Rectal smooth muscle tissue (tissue), 1 donor: ENCODE results near the gene MYO1B.

Source experiments
- H3K27ac ChIP-seq: one replicate; pipeline ENCODE4 v1.7.0; 2013; ENCODE audit warnings: low read depth, low read length, inconsistent platforms
- H3K27me3 ChIP-seq: one replicate; pipeline ENCODE4 v1.7.0; 2013; ENCODE audit warnings: low read length; ENCODE audit not compliant: control insufficient read depth, insufficient read depth
- H3K36me3 ChIP-seq: one replicate; pipeline ENCODE4 v1.7.0; 2013; ENCODE audit warnings: low read length; ENCODE audit not compliant: control insufficient read depth, insufficient read depth
- H3K4me1 ChIP-seq: one replicate; pipeline ENCODE4 v1.7.0; 2013; ENCODE audit warnings: low read length; ENCODE audit not compliant: control insufficient read depth, insufficient read depth
- H3K4me3 ChIP-seq: one replicate; pipeline ENCODE4 v1.7.0; 2013; ENCODE audit warnings: low read length
- H3K9ac ChIP-seq: one replicate; pipeline ENCODE4 v1.7.0; 2013; ENCODE audit warnings: low read length

Gene MYO1B

DNA sequence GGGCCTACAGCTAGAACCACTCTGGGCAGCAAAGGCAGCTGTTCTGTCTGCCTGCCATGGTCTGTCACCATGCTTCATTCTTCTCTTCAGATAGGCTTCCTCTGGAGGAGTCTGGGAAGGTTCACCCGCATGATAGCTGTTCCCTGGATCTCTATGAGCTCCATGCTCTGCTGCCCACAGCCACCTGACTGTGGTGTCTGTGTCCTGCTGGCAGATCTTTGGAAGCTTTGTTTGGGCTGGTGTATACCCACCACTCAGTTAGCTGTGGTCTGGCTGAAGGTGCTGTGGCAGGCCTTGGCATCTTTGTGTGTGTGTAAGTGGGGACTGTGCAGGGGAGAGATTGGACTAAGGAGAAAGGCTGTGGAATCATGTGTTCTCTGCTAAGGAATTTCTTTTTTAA lies 23.4 kb downstream of the MYO1B start:
- no peaks in the 10 kb centered on the region for H3K36me3 ChIP-seq
- H3K4me3 ChIP-seq: no peak overlapping the region
- H3K4me1 ChIP-seq: no peaks in the 10 kb centered on the region
- no peaks in the 10 kb centered on the region for H3K27me3 ChIP-seq
- no peak overlapping the region for H3K27ac ChIP-seq
- no peak overlapping the region for H3K9ac ChIP-seq

DNA sequence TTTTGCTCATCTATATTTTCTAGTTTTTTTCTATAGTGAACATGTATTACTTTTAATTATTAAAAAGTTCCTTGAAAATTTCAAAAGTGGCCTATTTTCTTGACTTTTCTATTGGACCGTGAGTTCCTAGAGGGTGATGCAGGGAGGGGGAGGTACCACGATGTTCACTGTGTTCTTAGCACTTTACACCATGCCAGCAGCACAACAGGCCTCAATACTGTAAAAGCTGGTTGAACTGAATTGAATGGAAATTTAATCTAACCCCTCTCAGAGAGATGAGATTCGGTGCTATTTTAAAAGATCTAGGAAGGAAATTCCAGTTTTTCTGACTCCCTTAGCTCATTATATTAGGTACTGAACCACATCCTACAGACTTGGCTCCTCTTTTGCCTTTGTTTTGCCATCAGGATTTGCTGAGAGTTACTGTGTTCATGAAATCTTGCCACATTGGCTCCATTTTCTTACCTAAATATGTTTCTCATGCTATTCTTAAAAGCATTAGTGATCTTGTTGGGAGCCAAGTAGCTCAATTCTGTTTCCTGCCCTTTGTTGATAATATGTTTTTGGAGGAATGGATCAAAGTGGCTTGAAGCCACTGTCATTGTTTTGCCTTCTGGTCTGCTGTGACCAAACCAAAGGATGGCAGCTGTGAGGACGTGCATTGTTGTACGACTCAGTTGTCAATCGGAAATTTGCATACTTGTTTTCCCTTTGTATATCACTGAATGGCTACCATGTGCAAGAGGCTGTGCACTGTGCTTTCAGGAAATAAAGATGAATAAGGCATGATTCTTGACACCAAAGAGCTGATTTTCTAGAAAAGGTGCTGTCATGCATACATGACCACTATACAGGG lies 25.3 kb downstream of the MYO1B start:
- Histone ChIP-seq H3K27me3 (no peaks in the 10 kb centered on the region), H3K36me3 (no peaks in the 10 kb centered on the region), H3K4me3 (no peak overlapping the region), H3K9ac (no peak overlapping the region), H3K4me1 (no peaks in the 10 kb centered on the region), H3K27ac (no peak overlapping the region)

DNA sequence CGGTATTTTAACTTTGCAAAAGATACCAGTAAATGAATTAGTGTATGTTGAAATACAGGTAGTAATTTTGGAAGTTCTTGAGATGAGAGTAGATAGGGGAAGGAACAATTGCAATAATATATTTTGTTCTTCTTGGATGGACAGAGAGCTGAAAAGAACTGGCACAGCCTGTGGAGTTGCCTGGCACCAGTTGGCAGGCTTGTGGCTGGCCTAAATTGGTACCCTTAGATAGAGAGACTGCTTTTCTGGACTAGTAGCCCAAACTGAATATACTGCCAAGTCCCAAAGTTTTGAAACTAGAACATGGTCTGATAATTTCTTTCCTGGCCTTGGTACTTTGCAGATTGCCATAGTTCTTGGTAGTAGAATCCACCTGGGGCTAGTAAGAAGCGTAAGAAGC lies 26.9 kb downstream of the MYO1B start:
- H3K27ac ChIP-seq: no peak overlapping the region
- H3K36me3 ChIP-seq: no peaks in the 10 kb centered on the region
- no peak overlapping the region for H3K4me3 ChIP-seq
- H3K9ac ChIP-seq: no peak overlapping the region
- H3K27me3 ChIP-seq: no peaks in the 10 kb centered on the region
- H3K4me1 ChIP-seq: no peaks in the 10 kb centered on the region

DNA sequence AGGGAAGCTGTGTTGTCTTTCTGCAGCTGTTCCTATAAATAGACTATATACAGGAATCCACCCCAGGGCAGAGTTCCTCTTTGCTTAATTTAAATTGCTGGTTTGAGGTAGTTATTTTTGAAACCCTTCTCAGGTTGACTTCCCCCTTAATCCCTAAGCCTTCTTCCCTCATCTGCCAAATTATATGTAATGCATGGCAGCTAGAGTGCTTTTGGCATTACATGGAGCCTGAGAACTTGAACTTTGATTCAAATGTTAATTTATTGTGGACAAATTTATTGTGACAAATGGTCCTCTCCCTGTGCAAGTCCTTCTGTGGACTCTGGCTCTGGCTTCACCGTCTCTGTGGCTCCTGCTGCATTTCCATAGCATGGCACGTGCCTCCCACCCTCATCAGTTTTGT lies 29.2 kb downstream of the MYO1B start:
- Histone ChIP-seq H3K9ac (no peak overlapping the region), H3K36me3 (no peaks in the 10 kb centered on the region)

DNA sequence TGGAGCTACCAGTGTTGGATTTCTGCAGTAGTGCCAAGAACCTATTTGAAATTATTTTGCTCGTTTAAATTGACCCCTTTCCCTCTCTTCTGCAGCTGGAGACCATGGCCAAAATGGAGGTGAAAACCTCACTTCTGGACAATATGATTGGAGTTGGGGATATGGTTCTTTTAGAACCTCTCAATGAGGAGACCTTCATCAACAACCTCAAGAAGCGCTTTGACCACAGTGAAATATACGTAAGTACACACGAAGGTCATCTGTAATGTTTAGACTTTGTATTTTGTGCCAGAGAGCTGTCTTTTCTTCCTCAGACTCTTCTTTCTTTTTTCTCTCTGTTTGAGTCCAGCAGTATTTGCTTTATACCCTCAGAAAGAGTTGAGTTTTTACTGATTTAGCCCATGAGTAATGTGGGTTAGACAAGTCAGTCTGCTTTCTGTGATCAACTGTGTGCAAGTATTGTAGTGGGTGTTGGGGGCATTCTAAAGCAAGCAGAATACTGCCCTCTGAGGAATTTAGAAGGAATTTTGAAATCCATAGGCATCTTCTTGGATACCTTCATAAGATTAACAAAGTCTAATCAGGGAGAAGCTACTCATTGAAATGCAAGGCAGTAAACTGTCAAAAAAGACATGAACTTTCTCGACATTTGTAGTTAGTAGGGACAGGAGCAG lies 31.7 kb downstream of the MYO1B start:
- Histone ChIP-seq H3K27me3 (no peaks in the 10 kb centered on the region), H3K27ac (no peak overlapping the region), H3K9ac (no peak overlapping the region), H3K4me1 (no peaks in the 10 kb centered on the region), H3K4me3 (no peak overlapping the region), H3K36me3 (no peaks in the 10 kb centered on the region)

More for the DNA sequence above, 29.2 kb downstream of the MYO1B start:
- no peaks in the 10 kb centered on the region for H3K4me1 ChIP-seq
- H3K27ac ChIP-seq: no peak overlapping the region
- no peak overlapping the region for H3K4me3 ChIP-seq
- H3K27me3 ChIP-seq: no peaks in the 10 kb centered on the region

DNA sequence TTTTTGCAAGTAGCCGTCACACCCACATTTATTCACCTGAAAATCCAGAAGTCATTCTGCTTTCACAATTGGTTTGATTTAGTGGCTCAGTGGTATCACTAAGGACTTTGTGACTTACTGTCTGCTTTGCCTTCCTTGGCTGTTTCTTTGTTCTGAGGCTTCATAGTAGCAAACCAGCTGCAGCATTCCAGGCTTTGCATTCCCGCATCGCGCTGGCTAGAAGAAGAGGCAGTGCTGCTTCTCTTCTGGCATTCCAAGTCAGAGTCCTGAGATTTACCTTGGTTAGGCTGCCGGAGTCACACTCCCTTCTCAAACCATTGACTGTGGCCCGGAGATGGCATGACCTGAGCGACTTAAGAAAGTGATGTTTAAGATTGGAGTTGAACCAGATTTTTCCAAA lies 35.1 kb downstream of the MYO1B start:
- Histone ChIP-seq H3K4me3 (no peak overlapping the region), H3K36me3 (no peaks in the 10 kb centered on the region), H3K27me3 (no peaks in the 10 kb centered on the region), H3K27ac (no peak overlapping the region), H3K4me1 (no peaks in the 10 kb centered on the region), H3K9ac (no peak overlapping the region)

DNA sequence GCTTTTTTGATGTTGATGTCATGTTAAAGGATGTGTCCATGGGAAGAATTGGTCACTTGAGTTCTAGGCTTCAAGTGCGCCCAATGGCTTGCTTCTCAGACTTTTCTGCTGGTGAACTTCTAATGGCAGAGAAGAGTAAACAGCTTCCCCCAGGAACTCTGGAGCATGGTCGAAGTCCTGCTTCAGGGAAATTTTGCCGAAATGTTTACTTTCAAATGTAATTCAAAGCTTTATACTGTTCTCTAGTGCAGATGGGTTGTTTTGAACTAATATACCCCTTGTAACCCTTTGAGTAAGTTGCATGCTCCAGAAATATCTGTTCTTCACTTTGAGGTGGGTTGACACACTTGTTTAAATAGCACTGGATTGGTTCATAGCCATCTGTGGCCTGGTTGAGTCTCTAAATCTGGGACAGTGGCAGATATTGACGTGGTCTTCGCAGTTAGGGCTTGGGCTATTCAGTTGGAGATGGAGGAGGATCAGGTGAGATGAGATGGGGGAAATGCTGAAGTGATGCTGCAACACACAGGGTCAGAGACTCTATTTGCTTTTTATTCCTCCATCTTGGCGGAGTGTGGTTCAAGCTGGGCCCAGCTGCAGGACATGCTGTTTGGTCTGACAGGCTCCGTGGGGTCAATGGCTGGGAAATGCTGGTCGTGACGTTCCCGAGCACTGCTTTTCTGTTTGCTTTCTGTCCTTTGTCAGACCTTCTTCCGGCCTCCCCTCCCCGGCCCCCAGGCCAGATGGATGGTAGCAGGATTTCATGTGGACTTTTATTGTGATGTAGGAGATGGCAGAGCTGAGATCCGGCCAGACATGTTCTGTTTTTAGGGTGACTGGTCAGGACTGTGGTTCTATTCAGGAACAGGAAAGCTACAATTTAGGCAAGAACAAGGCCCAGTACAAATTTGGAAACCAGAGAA lies 35.9 kb downstream of the MYO1B start:
- Histone ChIP-seq H3K9ac (no peak overlapping the region), H3K4me3 (no peak overlapping the region), H3K36me3 (no peaks in the 10 kb centered on the region), H3K27me3 (no peaks in the 10 kb centered on the region), H3K27ac (no peak overlapping the region), H3K4me1 (no peaks in the 10 kb centered on the region)

DNA sequence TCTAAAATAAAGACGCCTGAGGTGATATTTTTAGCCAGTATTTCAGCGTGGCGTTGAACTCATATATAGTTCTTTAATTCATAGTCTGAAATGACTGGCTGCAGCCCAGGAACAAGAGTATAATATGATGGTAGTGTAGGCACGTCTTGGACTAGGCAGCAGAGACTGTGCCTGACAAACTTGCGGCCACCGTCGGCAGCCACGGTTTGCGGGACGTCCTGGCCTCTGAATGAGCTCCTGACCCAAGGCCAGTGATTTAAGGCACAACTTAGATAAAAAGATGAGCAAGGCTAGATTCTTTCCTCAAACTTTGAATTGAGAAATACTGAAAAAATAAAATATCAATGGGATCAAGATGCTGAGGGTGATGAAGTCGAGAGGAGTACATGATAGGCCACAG lies 40.0 kb downstream of the MYO1B start:
- H3K9ac ChIP-seq: no peak overlapping the region
- H3K36me3 ChIP-seq: no peaks in the 10 kb centered on the region
- H3K27me3 ChIP-seq: no peaks in the 10 kb centered on the region
- H3K4me3 ChIP-seq: no peak overlapping the region
- H3K27ac ChIP-seq: no peak overlapping the region
- H3K4me1 ChIP-seq: no peaks in the 10 kb centered on the region

DNA sequence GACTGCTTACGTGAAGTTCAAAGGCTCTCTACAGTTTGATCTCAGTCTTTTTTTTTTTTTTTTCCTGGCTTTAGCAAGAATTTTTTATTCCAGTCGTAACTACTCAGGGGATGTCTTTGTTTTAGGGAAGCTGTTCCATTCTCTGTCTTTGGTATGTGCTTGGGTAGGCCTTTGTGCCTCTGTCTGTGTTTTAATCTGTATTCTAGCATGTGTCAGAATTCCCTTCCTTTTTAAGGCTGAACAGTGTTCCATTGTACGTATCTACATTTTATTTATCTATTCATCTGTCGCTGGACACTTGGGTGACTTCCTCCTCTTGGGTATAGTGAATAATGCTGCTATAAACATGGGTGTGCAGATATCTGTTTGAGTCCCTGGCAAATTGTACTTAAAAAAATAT lies 42.6 kb downstream of the MYO1B start:
- H3K27me3 ChIP-seq: no peaks in the 10 kb centered on the region
- H3K27ac ChIP-seq: no peak overlapping the region
- no peaks in the 10 kb centered on the region for H3K4me1 ChIP-seq
- H3K9ac ChIP-seq: no peak overlapping the region
- no peak overlapping the region for H3K4me3 ChIP-seq
- H3K36me3 ChIP-seq: no peaks in the 10 kb centered on the region

DNA sequence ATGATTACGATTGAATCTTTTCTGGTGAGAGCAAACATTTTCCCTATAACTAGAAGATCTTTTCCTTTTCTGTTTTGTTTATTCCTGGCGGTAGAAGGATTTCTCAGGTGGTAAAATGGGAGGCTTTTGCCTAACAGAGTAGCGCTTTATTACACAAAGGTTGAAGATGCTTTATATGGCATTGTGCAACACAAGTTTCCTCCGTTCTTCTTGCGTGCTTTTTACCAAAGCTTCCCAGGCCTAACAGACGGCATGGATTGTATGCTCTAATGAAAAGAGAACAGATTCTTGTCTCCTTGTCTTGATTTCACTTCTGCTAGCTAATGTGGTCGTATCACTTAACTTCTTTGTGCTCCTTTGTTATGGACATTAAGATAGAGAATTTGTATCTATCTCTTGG lies 43.8 kb downstream of the MYO1B start:
- no peaks in the 10 kb centered on the region for H3K4me1 ChIP-seq
- no peaks in the 10 kb centered on the region for H3K27me3 ChIP-seq
- no peak overlapping the region for H3K9ac ChIP-seq
- H3K36me3 ChIP-seq: no peaks in the 10 kb centered on the region
- no peak overlapping the region for H3K4me3 ChIP-seq
- H3K27ac ChIP-seq: no peak overlapping the region

DNA sequence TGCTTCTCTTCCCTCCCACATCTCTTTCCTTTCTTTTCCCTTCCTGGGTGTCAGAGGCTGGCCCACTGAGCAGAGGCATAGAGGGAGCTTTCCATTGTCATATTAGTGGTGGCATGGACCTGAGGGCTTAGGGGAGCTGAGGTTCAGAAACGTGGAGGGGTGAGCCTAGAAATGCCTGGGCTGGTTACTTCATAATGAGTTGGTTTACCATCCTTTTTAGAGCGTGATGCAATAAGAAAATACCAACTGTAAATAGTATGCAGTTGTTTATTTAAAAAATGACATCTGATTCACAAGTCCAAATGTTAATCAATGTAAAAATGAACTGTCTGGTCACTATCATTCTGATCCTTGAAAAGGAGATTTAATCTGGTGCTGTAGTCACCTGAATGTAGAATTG lies 46.3 kb downstream of the MYO1B start:
- H3K27ac ChIP-seq: no peak overlapping the region
- H3K27me3 ChIP-seq: no peaks in the 10 kb centered on the region
- H3K4me3 ChIP-seq: no peak overlapping the region
- no peak overlapping the region for H3K9ac ChIP-seq
- H3K4me1 ChIP-seq: no peaks in the 10 kb centered on the region
- no peaks in the 10 kb centered on the region for H3K36me3 ChIP-seq

DNA sequence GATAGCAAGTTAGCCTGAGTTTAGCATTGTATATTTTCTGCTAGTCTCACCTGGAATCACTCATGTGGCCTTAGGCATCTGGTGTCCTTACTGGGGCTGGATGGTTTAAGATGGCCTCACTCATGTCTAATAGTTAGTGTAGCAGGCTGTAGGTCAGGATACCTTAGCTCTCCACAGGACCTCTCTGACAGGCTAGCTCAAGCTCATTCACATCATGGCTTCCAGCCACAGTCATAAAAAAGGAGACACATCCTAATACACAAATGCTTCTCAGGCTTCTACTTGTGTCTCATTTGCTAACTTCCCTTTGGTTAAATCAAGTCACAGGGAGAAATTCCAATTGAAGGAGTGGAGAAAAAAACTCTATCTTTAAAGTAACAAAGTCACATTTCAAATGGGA lies 47.7 kb downstream of the MYO1B start:
- no peaks in the 10 kb centered on the region for H3K36me3 ChIP-seq
- H3K4me1 ChIP-seq: no peaks in the 10 kb centered on the region
- no peak overlapping the region for H3K4me3 ChIP-seq
- H3K9ac ChIP-seq: no peak overlapping the region
- H3K27me3 ChIP-seq: no peaks in the 10 kb centered on the region
- no peak overlapping the region for H3K27ac ChIP-seq
